HG03469 (cell line): Measurements from ENCODE around the gene EVI5.

Source experiments
- ATAC-seq: cut with Tn5 transposase; IDR thresholded peaks from one replicate; pipeline ENCODE4 v1.9.1; 2021; ENCODE audit warnings: mild to moderate bottlenecking, moderate library complexity, moderate number of reproducible peaks; ENCODE audit not compliant: unreplicated experiment

The EVI5 gene

DNA sequence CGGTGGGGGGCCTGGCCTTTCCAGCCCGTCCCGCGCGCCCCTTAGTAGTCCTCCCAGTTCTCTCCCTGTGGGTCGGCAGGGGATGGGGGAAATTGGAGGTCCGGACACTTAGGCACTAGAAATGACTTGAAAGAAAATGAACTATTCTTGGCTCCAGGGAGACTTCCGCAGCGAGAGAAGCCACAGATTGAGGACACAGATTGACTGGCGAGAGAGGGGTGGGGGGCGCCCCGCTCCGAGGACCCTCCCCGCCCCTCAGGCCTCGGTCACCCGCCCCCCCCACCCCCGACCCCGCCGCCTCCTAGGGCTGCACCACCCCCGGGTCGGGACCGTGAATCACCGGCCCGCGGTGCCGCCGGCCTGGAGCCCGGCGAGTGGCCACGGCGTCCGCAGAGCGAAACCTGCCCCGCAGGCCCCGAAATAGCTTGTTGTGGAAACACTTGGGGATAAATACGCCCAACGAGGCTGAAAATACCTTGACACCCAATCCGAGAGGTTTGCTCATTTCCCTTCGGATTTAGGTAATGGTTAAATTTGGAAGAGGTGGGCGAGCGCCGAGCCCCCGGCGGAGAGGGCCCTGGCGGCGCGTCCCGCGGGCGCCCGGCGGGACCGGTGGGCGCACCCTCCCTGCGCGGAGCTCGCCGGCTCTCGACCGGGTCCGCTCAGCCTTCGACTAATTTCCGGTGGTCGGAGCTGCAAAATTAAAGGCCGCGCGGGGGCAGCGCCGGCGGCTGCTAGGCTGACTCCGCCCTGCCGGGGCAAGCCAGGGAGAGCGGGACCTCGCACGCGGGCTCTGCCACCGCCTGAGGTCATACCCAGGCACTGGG is 298.4 kb downstream of the EVI5 start, which contains the start of gene GFI1:
Gene GFI1, minus strand, starts transcription at position 675 of the 827 bp plus-strand sequence. CDS start 3,438 bp downstream, outside the sequence.
- peak; percentile 28 for ATAC-seq

DNA sequence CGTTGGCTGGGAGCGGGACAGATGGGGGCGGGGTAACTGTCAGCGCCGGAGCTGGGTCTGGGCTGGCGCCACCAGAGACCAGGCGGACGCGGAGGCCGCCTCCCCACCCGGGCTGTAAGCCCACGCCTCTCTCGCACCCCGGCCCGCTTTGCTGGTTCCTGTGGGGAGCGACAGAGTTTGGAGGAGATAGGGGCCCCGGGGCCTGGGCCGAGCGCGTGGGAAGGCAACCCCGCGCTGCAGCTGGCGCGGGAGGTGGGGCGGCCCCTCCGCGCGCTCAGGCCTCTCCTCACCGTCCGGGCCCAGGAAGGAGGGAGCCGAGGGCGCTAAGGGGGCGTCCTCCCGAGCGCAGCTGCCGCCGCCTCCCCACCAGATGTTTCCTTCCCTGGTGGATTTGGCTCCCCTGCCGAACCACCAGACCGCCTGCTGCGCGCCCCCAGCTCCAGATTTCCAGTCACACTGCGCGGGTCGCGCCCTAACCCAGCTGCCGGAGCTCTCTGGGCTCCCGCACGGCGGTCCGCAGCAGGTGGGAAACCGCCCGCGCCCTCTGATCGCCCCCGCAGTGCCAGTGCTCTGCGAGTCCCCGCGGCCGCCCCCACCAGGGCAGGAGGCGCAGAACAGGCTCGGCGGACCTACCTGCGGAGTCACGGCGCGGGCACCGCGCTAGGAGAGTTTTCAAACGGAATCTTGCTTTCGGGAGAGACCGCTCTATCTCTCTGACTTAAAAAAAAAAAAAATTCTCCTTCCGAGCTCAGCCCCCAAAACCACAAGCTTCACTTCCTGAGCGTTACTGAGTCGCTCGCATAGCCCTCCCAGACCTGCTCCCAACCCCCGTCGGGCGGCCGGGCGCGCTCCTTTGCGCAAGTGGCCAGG is 299.3 kb downstream of the EVI5 start:
- ATAC-seq: peak; percentile 39

DNA sequence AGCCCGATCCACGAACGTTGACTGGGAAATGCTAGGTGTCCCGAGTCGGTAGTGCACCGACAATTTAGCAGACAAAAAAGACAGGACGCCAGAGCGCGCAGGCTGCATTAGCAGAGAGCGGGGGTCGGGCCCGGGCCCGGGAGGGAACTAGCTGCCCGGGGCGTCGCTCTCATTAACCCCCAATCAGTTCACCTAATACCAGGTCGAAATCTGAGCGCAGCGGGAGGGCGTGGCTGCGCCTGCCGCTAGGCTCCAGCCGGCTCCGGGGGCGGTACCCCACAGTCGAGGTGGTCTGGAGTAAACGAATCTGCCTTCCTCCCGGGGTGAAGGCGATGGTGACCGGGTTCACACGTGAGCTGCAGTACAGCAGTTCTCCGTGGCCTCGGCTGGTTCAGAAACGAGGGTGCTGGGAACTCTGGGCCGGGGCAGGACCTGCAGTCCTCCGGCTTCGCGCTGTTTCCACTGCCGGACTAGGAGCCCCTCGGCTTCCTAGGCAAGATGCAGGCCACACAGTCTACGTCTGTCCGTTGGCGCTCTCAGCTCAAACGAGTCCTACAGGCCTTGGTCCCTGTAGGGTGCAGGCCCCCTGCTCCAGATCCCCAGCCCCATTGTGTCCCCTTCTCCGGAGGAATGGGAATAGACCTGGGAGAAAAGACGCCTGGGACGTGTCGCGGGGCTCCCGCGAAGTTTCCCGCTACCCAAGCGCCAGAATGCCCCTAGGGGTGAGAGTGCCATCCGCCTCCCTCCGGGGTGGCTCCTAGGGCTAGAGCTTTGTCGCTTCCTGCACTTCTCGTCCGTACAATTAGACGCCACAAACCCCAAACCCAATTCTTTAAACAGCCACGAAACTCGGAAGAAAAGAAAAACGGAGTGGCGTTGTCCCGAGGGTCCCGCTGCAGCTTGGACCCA is 300.2 kb downstream of the EVI5 start:
- peak; percentile 24 for ATAC-seq

DNA sequence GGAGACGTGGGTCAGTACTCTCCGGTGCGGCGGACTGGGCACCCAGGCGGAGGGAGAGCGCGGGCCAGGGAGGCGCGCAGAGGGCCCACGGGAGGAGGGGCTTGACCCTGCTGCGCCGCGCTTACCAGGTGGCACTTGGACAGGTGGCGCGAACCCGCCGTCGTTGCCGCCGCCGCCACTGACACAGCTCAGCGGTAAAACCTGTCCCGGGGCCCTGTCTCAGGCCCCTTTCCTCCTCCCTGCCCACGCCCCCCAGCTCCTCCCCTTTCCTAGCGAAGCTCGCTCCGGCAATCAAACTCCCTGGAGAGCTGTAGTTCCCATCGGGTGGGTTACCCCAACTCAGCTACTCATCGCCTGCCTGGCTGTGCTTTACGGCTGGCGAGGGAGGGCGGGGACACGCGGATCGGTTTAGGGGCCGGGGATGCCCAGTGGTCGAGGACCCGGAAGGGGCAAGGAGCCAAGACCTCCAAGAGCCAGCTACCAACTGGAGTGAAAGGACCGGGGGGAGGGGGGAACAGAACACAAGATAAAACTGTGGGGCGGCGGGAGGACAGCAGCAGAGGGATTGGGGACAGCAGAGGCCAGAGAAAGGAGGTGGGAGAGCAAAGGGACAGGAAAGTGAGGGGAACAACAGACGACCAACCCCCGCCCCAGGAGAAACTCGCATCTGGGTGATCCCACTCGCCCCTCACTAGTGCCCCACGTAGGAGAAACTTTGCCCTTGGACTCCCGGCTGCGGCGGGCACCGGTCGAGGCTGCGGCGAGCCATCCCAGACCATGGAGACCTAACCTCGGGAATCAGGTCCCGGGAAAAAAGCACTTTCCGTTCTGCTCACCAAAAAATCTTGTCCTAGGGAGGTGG is 301.1 kb downstream of the EVI5 start:
- no peak for ATAC-seq

DNA sequence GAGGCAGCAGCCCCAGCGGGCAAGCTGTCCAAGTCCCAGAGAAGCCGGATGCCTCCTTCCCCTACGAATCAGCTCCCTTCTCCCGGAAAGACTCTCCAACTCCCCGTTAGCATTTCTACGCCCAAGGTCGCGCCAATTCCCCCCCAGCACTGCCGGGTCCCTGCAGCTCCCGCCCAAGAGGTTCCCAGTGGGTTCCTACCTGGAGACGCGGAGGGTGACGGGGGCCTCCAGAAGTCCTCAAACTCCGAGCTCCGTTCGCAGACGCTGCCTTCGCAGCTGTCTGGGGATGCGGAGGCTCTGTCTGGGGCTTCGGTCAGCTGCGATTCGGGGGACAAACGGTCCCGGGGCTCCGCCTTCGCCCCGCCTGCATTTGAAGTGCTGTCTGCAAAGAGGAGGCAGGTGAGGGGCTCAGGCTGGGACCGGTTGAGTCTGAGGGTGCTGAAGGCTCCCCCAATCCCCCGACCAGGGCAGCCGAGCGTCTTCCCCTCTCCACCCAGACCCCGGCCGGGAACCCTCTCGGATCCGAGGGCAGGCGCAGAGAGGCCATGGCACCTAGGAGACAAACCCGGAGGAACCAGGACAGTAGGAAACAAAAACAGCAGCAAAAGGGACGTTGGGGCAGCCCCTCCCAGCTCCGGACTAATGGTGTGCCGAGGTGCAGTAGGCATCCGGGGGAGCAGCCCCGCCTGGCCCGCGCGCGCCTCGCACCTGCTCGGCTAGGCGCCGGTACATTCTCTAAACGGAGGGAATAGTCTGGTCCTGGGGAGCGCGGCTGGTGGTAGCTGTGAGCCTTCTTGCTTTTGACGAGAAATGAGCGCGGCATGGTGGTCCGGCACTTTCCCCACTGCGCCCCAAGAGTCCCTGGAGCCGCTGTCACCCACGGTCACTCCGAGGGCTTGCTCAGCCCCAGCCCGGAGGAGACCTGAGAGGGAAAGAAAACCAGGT is 302.0 kb downstream of the EVI5 start:
- no peak for ATAC-seq

DNA sequence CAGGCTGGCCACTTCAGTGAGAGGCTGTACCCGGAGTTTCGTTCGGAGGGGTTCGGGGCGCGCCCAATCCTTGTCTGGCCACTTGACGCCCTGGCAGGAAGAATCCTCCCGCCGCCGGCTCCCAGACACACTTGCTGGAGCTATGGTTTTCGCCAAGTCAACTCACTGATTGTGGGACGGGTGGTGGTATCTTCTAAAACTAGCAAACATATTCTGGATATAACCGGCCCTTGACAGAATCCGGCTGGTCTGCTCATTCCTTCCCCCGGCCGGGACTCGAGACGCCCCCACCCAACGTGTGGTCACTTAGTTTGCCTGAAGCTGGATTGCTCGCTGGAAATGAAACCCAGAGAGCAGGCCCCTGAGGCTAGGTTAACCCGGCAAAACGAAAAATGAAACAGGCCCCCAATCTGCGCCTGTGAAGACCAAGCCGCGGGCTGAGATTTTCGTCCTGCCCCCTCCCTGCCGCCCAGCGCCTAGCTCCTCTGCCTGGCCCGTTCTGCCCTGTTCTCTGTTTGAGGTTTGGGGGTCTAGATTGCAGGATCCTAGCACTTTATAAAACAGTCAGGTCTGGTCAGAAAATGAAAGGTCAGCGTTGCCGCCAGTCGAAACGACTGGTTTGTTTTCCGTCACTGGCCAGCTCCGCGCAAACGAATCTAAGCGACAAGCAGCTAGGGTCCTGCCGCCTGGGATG is 302.8 kb downstream of the EVI5 start:
- ATAC-seq: no peak

DNA sequence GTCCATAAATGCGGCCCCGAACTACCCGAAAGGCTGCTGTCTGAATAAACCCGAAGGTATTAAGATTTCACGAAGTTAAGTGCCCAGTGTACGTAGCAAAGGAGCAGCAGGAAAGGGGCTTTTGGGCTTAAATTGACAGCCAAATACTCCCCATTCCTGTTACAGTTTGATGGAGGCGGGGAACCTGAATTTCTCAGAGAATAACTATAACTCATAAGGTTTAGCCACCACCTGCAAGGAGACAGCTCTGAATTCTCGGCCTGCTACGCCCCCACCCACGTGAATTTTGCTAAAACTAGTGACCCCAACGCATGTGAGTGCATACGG is 303.3 kb downstream of the EVI5 start:
- no peak for ATAC-seq

DNA sequence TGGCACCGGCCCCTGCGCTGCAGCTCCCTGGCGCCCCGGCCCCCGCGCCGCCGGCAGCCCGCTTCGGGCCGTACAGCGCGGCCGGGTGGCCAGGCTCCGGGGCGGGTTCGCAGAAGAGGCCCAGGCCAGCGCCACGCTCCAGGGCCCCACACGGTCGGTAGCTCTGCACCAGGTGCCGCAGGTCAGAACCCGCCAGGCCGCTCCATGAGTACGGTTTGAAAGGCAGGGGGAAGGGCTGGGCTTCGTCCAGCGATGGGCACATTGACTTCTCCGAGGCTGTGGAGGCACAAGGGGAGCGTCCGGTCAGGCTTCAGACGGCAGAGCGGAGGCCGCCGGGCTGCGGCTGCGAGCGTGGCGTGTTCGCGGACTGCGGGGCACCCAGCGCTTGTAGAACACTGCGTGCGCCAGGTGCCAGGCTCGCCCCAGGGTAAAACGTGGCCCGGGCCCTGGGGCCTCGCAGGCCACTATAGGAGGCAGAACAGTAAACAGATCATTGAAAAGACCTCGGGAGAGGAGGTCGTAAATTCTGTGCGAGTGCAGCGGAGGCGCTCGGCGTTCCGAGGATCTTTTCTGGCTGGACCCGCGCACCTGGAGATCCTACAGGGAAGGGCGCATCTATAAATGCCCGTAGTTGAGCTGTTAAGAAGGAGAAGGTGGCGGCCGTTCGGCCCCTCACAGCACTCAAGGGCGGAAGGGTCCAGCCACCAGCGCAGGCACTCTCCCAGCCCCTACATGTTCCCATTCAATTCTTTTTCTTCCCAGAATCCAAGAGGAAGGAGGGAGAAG is 303.9 kb downstream of the EVI5 start:
- ATAC-seq: no peak

DNA sequence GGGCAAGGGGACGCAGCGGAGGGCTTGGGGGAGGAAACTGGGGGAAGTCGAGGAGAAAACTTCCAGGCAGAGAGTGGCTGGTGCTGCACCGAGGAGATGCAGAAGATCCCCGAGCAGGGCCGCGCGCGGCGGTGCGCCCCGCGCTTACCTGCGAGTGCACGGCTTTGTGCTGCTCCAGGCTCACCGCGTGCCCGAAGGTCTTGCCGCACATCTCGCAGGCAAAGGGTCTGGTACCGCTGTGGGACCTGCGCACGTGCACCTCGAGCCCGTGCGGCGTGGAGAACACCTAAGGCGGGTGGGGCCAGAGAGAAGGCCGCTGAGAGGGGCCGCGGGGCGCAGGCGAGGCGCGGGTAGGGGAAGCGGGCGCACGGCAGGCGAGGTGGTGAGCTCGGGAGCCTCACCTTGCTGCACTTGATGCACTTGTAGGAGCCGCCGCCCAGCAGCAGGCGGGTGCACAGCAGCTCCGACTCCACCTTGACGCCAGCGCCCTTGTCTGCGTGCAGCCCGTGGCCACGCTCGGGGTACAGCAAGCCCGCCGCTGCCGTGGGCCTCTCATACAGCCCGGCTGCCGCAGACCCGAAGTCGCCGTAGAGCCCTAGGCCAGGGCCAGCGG is 304.6 kb downstream of the EVI5 start:
- no peak for ATAC-seq

DNA sequence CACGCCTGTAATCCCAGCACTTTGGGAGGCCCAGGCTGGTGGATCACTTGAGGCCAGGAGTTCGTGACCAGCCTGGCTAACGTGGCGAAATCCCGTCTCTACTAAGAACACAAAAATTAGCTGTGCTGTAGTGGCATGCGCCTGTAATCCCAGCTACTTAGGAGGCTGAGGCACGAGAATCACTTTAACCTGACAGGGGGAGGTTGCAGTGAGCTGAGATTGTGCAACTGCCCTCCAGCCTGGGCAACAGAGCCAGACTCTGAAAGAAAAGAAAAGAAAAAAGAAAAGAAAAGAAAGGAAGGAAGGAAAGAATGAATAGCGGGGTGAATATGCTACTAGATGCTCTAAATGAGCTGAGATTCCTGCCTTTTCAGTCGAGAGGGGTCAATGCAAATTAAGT is 305.3 kb downstream of the EVI5 start:
- ATAC-seq: no peak

DNA sequence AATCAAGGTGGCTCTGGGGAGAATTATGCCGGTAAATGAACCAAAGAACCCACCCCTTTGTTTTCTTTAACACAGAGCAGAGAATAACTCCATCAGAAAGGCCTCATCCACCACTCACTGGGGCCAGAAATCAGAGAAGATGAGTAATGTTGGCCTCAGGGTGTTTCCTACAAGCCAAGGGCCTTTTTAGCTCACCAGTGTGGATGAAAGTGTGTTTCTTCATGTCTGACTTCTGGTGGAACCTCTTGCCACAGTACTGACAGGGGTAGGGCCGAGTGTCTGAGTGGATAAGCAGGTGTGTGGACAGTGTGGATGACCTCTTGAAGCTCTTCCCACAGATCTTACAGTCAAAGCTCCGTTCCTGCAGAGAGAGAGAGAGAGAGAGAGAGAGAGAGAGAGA is 306.5 kb downstream of the EVI5 start:
- ATAC-seq: no peak

DNA sequence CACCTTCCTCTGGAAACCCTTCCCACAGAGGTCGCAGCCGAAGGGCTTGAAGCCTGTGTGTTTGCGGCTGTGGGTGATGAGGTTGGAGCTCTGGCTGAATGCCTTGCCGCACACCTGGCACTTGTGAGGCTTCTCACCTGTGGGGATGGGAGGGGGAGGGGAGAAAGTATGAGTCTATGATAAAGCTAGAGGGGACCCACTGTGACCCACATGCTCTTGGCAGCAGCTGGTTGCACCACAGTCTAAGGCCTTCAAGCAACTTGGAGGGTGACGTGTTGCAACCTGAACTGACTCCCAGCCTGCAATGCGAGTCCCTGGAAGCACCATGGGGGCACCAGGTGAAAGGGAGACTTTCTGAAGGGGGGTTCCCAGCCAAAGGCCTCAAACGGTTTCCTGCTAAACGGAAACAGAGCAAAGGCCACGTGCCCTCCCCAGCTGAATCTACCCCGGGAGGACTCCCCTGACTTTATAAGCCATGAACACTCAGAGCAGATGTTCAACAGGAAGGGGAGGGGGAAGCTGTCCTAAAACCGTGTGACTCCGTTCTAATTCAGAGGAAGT is 308.8 kb downstream of the EVI5 start:
- ATAC-seq: no peak

DNA sequence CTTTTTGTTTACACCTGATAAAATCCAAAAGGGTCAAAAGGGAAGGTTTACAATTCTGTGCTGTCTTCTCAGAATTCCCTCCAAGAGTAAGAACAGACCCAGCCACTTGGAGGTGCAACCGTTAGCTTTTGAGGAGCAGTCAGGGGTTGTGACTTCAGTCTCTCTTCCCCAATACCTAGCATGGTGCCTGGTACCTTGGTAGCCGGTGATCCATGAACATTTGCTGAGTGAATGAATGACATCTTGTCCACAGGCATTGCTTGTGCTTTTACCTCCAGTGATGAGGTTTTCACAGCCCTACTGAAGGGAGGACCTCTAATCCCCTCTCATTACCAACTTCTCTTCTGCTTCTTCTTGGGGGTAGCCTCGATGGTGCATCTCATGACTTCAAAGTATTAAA is 309.9 kb downstream of the EVI5 start:
- ATAC-seq: no peak

DNA sequence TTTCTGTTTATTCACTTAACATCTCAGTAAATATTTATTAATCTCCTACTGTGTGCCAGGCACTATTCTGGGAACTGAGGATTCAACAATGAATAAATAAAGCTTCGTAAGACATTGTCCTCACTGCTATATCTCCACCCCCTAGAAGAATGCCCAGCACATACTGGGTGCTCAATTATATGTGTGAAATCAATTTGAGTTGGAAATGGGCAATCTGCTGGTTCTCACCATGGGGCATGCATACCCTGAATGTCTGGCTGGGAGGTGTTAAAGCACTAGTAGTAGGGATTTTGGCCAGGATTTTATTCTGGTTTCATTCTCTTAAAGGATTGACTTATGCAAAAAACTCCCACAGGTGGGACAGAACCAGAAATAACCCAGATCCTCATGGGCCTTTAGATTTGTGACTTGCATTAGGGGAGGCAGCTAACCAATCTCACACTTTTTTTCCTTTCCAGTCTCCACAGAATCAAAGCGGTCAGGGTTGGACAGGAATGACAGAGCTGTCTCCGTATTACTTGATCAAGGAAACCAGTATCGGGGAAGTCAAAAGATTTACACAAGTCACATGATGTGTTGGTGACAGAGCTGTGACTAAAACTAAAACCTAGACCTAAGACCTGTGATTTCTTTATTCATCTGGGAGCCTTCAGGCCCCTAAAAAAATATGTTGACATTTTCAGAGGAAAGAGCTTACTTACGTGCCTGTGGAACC is 311.0 kb downstream of the EVI5 start:
- peak; percentile 76 for ATAC-seq

DNA sequence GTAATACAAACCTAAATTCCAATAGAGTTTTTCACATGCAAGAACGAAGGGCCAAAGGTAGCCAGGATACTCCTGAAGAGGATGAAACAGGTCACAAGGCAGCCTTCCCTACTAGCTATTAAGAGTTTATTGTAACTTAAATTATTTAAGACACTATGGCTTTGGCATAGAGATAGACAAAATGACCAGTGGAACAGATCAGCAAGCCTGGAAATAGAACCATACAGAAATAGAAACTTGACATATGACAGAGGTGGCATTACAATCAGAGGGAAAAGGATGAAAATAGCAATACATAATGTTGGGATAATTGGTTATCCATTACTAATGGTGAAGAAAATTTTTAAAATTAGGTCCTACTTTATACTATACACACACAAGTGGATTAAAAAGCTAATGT is 314.7 kb downstream of the EVI5 start:
- ATAC-seq: no peak

DNA sequence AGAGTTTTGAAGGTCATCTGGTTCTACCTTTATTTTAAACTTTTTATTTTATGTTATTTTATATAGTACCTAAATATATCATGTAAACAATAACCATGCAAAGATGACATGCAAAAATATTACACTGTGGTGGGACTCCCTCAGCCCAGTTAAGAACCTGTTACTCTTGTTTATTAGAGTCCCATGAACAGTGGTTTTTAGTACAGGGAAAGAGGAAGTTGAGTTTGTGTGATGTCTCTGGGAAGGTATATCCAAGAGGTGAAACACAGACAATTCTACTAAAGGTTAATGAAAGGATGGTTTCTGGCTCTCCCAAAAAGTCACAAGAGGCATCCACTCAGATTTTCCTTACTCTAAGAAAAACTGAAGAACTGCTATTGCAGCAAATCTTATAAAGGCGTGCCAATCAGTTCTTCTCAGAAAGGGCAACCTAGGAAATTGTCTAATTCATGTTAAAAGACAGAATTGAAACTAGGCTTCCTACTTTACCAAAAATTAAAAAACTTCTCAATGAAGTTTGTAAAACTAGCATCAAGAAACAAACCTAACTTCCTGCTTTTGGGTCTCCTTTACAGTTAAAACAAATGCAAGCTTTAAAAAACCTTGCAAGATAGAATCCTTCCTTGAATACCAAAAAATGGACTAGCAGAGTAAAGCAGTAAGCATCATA is 318.1 kb downstream of the EVI5 start:
- ATAC-seq: no peak
